Measurements from ENCODE around the gene SLC40A1.

Gene SLC40A1

GRCh38 chr2:189552991-189553404 is 27.6 kb downstream of the SLC40A1 start:
- H3K27me3 ChIP-seq (ENCODE audit: control insufficient read depth, low read length) = no peaks in the 10 kb centered on the region
- no peaks in the 10 kb centered on the region for H3K9me3 ChIP-seq (ENCODE audit: control insufficient read depth, insufficient read depth, low read length)
- no peaks in the 10 kb centered on the region for H4K20me1 ChIP-seq (ENCODE audit: control insufficient read depth, insufficient read depth, low read depth, low read length)
- no peak overlapping the region for H3K4me3 ChIP-seq (ENCODE audit: low read length)
- no peaks in the 10 kb centered on the region for H3K4me1 ChIP-seq (ENCODE audit: control insufficient read depth, low read length)
- no peaks in the 10 kb centered on the region for H3K9me2 ChIP-seq (replicated peaks; ENCODE audit: control insufficient read depth, low read length)
- no peaks in the 10 kb centered on the region for H3K79me2 ChIP-seq (ENCODE audit: control insufficient read depth, low read length)
- H3K4me2 ChIP-seq (ENCODE audit: low read length) = no peak overlapping the region
- no peaks in the 10 kb centered on the region for H3K36me3 ChIP-seq (ENCODE audit: control insufficient read depth, low read length)
- H3F3A ChIP-seq (ENCODE audit: control insufficient read depth, insufficient read depth) = no peaks in the 10 kb centered on the region
- no peak overlapping the region for H3K27ac ChIP-seq (ENCODE audit: low read depth, low read length)
- no peak for TF ChIP-seq CTCF (IDR thresholded peaks at IDR 0.05; ENCODE audit: low read depth, low read length, poor library complexity, severe bottlenecking)
- TF ChIP-seq EZH2phosphoT487 (IDR thresholded peaks at IDR 0.05; ENCODE audit: borderline replicate concordance, low read length) = no peak

- Histone ChIP-seq H3K79me2 (ENCODE audit: control insufficient read depth, low read length) (no peaks in the 10 kb centered on the region), H4K20me1 (ENCODE audit: control insufficient read depth, insufficient read depth, low read depth, low read length) (no peaks in the 10 kb centered on the region), H3K4me1 (ENCODE audit: control insufficient read depth, low read length) (no peaks in the 10 kb centered on the region), H3F3A (ENCODE audit: control insufficient read depth, insufficient read depth) (no peaks in the 10 kb centered on the region), H3K9me2 (replicated peaks; ENCODE audit: control insufficient read depth, low read length) (no peaks in the 10 kb centered on the region), H3K36me3 (ENCODE audit: control insufficient read depth, low read length) (no peaks in the 10 kb centered on the region), H3K9me3 (ENCODE audit: control insufficient read depth, insufficient read depth, low read length) (no peaks in the 10 kb centered on the region), H3K27ac (ENCODE audit: low read depth, low read length) (no peak overlapping the region), H3K4me2 (ENCODE audit: low read length) (no peak overlapping the region), H3K27me3 (ENCODE audit: control insufficient read depth, low read length) (no peaks in the 10 kb centered on the region), H3K4me3 (ENCODE audit: low read length) (no peak overlapping the region)
- TF ChIP-seq EZH2phosphoT487 (IDR thresholded peaks at IDR 0.05; ENCODE audit: borderline replicate concordance, low read length) (no peak), CTCF (IDR thresholded peaks at IDR 0.05; ENCODE audit: low read depth, low read length, poor library complexity, severe bottlenecking) (no peak)
These were observed 28.1 kb downstream of the SLC40A1 start for GRCh38 chr2:189552334-189552990.

- no peaks in the 10 kb centered on the region for H3K27me3 ChIP-seq (ENCODE audit: control insufficient read depth, low read length)
- H3K4me2 ChIP-seq (ENCODE audit: low read length) = no peak overlapping the region
- no peak overlapping the region for H3K4me3 ChIP-seq (ENCODE audit: low read length)
- no peaks in the 10 kb centered on the region for H3K9me2 ChIP-seq (replicated peaks; ENCODE audit: control insufficient read depth, low read length)
- no peaks in the 10 kb centered on the region for H3K9me3 ChIP-seq (ENCODE audit: control insufficient read depth, insufficient read depth, low read length)
- no peaks in the 10 kb centered on the region for H3F3A ChIP-seq (ENCODE audit: control insufficient read depth, insufficient read depth)
- H3K4me1 ChIP-seq (ENCODE audit: control insufficient read depth, low read length) = no peaks in the 10 kb centered on the region
- H3K36me3 ChIP-seq (ENCODE audit: control insufficient read depth, low read length) = no peaks in the 10 kb centered on the region
- H3K27ac ChIP-seq (ENCODE audit: low read depth, low read length) = no peak overlapping the region
- no peak for TF ChIP-seq EZH2phosphoT487 (IDR thresholded peaks at IDR 0.05; ENCODE audit: borderline replicate concordance, low read length)
- TF ChIP-seq CTCF (IDR thresholded peaks at IDR 0.05; ENCODE audit: low read depth, low read length, poor library complexity, severe bottlenecking) = no peak
- no peaks in the 10 kb centered on the region for H3K79me2 ChIP-seq (ENCODE audit: control insufficient read depth, low read length)
- H4K20me1 ChIP-seq (ENCODE audit: control insufficient read depth, insufficient read depth, low read depth, low read length) = no peaks in the 10 kb centered on the region
These were observed 28.8 kb downstream of the SLC40A1 start for GRCh38 chr2:189551808-189552207.

All from DOHH2 (cell line).